Fibroblast of pulmonary artery (primary cell): Measurements from ENCODE around the gene AZIN2.
A peak's percentile ranks its signal among the peaks of the same experiment; 100 is the strongest.

Experiments used
- DNase-seq: peaks from one replicate; pipeline ENCODE4 v3.0.0-alpha.2; 2010; ENCODE audit warnings: low read depth
- H3K4me3 ChIP-seq: replicated peaks from 2 replicates; pipeline ENCODE4 v1.5.1; 2011; ENCODE audit warnings: low read depth, mild to moderate bottlenecking, control low read depth, low read length, moderate library complexity
- CTCF ChIP-seq: IDR thresholded peaks from 2 replicates; pipeline ENCODE4 v1.5.1; 2011; ENCODE audit warnings: mild to moderate bottlenecking, control low read depth, low read length, inconsistent platforms; ENCODE audit errors: missing control alignments

Gene AZIN2

GRCh38 chr1:33146003-33146402, 65.0 kb downstream of the AZIN2 start:
- H3K4me3 ChIP-seq: no peak overlapping the region
- DNase-seq: no peak
- TF ChIP-seq CTCF: no peak

GRCh38 chr1:33147275-33147996, 66.5 kb downstream of the AZIN2 start:
- no peak overlapping the region for H3K4me3 ChIP-seq
- no peak for DNase-seq
- no peak for TF ChIP-seq CTCF

- TF ChIP-seq CTCF: peak; percentile 56
- DNase-seq: peak; percentile 49
- H3K4me3 ChIP-seq: no peak overlapping the region
These were observed 67.0 kb downstream of the AZIN2 start for GRCh38 chr1:33147997-33148314.

GRCh38 chr1:33148615-33149014, 67.7 kb downstream of the AZIN2 start:
- no peak for TF ChIP-seq CTCF
- H3K4me3 ChIP-seq: no peak overlapping the region
- DNase-seq: no peak

- H3K4me3 ChIP-seq: no peak overlapping the region
- DNase-seq: no peak
- TF ChIP-seq CTCF: no peak
These were observed 68.7 kb downstream of the AZIN2 start for GRCh38 chr1:33149453-33150190.

GRCh38 chr1:33150522-33150921, 69.6 kb downstream of the AZIN2 start:
- no peak overlapping the region for H3K4me3 ChIP-seq
- no peak for TF ChIP-seq CTCF
- no peak for DNase-seq
